SU-DHL-6 (cell line): ENCODE measurements around the gene PDE4D.

Experiments
- H2AFZ ChIP-seq: fragments of 200-600 bp; sonication (generic); 2 replicates; pipeline ENCODE4 v1.6.1; 2014; ENCODE audit warnings: low read depth, mild to moderate bottlenecking, moderate library complexity, mixed read lengths, antibody characterized with exemption, low read length; ENCODE audit not compliant: severe bottlenecking
- H3F3A ChIP-seq: fragments of 200-600 bp; shearing (Covaris generic); 2 replicates; pipeline ENCODE4 v1.6.0; 2016; ENCODE audit warnings: antibody characterized with exemption, mild to moderate bottlenecking; ENCODE audit not compliant: insufficient read depth
- H3K27ac ChIP-seq: fragments of 200-600 bp; sonication (generic); 2 replicates; pipeline ENCODE4 v1.5.1; 2016; ENCODE audit warnings: low read depth, mild to moderate bottlenecking, low read length, moderate library complexity, mixed read lengths
- H3K27me3 ChIP-seq: fragments of 200-600 bp; sonication (generic), shearing (Covaris generic); 2 replicates; pipeline ENCODE4 v1.6.0; 2014; ENCODE audit warnings: mild to moderate bottlenecking, low read length
- H3K36me3 ChIP-seq: fragments of 200-600 bp; sonication (generic); 2 replicates; pipeline ENCODE4 v1.6.1; 2014; ENCODE audit warnings: mild to moderate bottlenecking, low read length, mixed read lengths
- H3K4me2 ChIP-seq: fragments of 300-600, 200-600 bp; shearing (Covaris generic), sonication (generic); 2 replicates; pipeline ENCODE4 v1.6.0; 2014; ENCODE audit warnings: low read length, low read depth, mild to moderate bottlenecking; ENCODE audit not compliant: poor library complexity, severe bottlenecking
- H3K4me3 ChIP-seq: fragments of 200-600 bp; sonication (generic); 2 replicates; pipeline ENCODE4 v1.5.1; 2014; ENCODE audit warnings: antibody characterized with exemption, low read length, mild to moderate bottlenecking, mixed read lengths; ENCODE audit not compliant: insufficient read depth, poor library complexity, severe bottlenecking
- H3K79me2 ChIP-seq: fragments of 200-600 bp; sonication (generic); 2 replicates; pipeline ENCODE4 v1.6.1; 2014; ENCODE audit warnings: mild to moderate bottlenecking, low read length, moderate library complexity; ENCODE audit not compliant: insufficient read depth
- H3K9ac ChIP-seq: fragments of 200-600 bp; sonication (generic); 2 replicates; pipeline ENCODE4 v1.7.0; 2014; ENCODE audit warnings: mild to moderate bottlenecking, low read length
- H3K9me2 ChIP-seq: fragments of 200-600 bp; sonication (generic); replicated peaks from 2 replicates; pipeline ENCODE4 v1.6.1; 2014; ENCODE audit warnings: low read length; ENCODE audit not compliant: insufficient read depth
- H3K9me3 ChIP-seq: fragments of 200-600 bp; sonication (generic); 2 replicates; pipeline ENCODE4 v1.6.1; 2014; ENCODE audit warnings: low read length, mixed read lengths; ENCODE audit not compliant: insufficient read depth
- H4K20me1 ChIP-seq: fragments of 200-600 bp; sonication (generic); 2 replicates; pipeline ENCODE4 v1.6.1; 2014; ENCODE audit warnings: low read depth, mild to moderate bottlenecking, antibody characterized with exemption, low read length, moderate library complexity, mixed read lengths
- EZH2phosphoT487 ChIP-seq: fragments of 200-600 bp; sonication (generic), shearing (Covaris generic); conservative IDR thresholded peaks from 2 replicates; pipeline ENCODE4 v1.6.1; 2018; ENCODE audit warnings: mild to moderate bottlenecking, antibody characterized with exemption, low read length, moderate library complexity, mixed read lengths
- TF ChIP-seq, protein P1 (sequence below): fragments of 200-600 bp; sonication (generic); IDR thresholded peaks from one replicate; pipeline ENCODE4 v1.5.1; 2017; ENCODE audit warnings: antibody characterized with exemption, mild to moderate bottlenecking, low read length, moderate library complexity; ENCODE audit not compliant: insufficient read depth, poor library complexity, severe bottlenecking

Gene PDE4D

DNA sequence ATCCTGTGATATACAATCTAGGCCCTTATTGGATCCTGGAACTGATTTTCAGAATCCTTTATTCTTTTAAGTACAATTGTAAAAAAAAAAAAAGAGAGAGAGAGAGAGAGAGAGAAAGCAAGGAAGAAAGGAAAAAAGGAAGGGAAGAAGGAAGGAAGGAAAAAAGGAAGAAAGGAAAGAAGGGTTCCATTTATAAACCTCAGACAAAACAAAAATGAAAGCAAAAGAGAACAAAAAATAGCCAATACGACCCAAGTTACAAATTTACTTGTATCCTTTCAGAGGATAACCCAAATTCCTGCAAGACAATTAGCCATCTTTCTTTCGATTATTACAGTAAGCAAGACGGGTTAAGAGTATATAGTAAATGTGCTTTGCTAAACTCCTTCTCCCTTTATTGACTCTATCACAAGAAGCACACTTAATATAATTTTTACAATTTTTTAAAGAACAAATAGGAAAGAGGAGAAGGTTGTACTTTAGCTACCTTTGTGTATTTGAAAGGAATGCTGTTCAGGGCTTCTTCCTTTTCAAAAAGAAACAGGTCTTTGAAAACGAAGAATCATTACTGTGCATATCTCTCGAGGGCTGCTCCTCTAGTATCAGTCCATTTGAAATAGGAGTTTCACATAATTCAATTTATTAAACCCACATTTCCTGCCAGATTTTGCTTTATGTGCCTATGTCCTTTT lies 767.4 kb downstream of the PDE4D start:
- no peak overlapping the region for H3K4me3 ChIP-seq
- H3K4me2 ChIP-seq = peak overlapping the region; percentile 77
- no peaks in the 10 kb centered on the region for H3K79me2 ChIP-seq
- TF ChIP-seq, protein P1, sequence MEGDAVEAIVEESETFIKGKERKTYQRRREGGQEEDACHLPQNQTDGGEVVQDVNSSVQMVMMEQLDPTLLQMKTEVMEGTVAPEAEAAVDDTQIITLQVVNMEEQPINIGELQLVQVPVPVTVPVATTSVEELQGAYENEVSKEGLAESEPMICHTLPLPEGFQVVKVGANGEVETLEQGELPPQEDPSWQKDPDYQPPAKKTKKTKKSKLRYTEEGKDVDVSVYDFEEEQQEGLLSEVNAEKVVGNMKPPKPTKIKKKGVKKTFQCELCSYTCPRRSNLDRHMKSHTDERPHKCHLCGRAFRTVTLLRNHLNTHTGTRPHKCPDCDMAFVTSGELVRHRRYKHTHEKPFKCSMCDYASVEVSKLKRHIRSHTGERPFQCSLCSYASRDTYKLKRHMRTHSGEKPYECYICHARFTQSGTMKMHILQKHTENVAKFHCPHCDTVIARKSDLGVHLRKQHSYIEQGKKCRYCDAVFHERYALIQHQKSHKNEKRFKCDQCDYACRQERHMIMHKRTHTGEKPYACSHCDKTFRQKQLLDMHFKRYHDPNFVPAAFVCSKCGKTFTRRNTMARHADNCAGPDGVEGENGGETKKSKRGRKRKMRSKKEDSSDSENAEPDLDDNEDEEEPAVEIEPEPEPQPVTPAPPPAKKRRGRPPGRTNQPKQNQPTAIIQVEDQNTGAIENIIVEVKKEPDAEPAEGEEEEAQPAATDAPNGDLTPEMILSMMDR = no peak
- TF ChIP-seq EZH2phosphoT487 = no peak
- no peaks in the 10 kb centered on the region for H3K27me3 ChIP-seq
- H3F3A ChIP-seq = no peaks in the 10 kb centered on the region
- no peaks in the 10 kb centered on the region for H4K20me1 ChIP-seq
- H3K27ac ChIP-seq = no peak overlapping the region
- H3K36me3 ChIP-seq = no peaks in the 10 kb centered on the region
- H3K9me2 ChIP-seq = no peaks in the 10 kb centered on the region
- H2AFZ ChIP-seq = peak overlapping the region; percentile 32
- H3K9ac ChIP-seq = no peak overlapping the region
- H3K9me3 ChIP-seq = no peaks in the 10 kb centered on the region

DNA sequence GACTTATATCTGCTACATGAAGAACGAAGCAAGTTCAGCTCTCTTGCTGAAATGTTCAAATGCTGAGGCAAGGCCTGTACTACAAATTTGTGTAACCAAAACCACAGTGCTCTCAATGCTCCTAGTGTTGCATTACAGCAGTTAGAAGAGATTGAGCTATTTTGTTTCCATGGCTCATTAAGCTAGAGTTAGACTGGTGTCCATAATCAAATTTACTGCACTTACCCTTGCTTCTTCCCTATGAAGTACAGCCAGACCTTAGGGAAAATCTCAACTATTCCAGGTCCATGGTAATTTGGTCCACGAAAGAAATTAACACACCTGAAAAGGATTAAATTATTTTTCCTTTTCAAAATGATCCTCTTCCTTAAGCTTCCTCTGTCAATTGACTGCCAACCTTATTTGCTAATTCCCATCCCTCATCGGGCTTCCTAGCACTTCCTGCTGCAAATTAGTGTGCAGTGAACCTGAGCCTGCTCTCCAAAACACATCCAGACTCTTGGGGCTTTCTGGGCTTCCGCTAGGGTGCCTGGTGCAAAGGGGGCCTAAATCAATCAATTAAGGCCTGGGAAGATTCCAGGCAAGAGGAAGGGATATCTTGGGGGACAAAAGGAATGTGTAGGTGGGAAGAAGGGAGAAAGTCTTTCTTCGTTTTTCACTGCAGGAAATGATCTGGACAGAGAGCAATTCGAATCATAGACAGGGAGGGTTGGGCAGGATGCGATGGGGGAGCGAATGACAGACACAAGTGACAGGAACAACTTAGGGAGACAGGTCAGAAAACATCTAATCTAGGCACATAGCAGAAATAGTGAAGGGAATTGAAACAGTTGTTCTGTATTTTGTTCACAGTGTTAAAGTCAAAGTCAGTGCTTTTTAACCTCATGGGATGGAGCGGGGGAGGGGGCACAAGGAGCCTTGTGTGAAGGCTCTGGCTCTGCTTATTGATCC lies 768.2 kb downstream of the PDE4D start:
- Histone ChIP-seq H2AFZ (peak overlapping the region; percentile 32), H3F3A (no peaks in the 10 kb centered on the region), H3K27me3 (no peaks in the 10 kb centered on the region), H3K79me2 (no peaks in the 10 kb centered on the region), H3K9me2 (no peaks in the 10 kb centered on the region), H3K9me3 (no peaks in the 10 kb centered on the region), H3K36me3 (no peaks in the 10 kb centered on the region), H3K4me2 (peak overlapping the region; percentile 77), H4K20me1 (no peaks in the 10 kb centered on the region), H3K4me3 (no peak overlapping the region), H3K9ac (no peak overlapping the region), H3K27ac (no peak overlapping the region)
- no peak for TF ChIP-seq EZH2phosphoT487
- TF ChIP-seq, protein P1 = no peak

DNA sequence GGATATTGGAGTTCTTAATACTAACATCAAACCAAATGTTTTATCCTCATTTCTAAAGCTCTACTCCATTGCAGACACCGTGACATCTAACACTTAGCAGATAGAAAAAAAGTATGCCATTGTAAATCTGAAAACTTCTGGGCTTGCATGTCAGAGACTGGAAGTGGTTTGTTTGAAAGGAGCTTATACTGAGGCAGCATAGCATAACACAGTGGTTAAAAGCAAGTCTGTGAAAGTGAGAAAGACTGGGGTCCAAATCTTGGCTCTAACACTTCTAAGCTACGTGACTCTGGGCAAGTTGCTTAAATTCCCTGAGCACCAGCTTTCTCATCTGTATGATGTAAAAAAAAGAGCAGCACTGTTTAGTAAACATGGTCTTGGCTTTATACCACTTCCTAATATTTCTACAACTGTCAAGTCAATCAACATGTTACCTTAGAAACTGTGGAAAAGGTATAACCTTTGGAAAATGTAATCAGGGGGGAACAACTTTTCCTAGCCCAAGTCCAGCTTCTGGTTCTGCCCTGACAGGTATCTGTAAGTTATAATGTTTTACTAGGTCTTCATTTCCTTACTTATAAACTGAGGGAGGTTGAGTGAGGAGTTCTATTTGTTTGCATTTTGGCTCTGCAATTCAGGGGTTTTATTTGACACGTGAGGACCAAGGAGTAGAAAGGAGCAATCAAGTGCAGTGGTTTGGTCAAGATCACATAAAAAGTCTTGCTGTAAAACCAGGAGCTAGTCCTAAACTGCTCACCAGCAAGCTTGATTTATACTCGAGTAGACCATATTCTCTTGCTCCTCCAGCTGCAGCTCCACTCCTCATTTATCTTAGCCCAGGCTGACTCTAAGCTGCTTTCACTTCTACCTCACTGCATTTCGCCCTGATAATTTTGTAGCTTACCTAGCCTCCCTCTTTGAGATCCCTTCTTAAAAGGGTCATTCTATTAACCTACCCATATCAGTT lies 769.6 kb downstream of the PDE4D start:
- H2AFZ ChIP-seq = peak overlapping the region; percentile 61
- no peak overlapping the region for H3K4me3 ChIP-seq
- no peaks in the 10 kb centered on the region for H3K9me2 ChIP-seq
- H3K9me3 ChIP-seq = no peaks in the 10 kb centered on the region
- no peaks in the 10 kb centered on the region for H3K36me3 ChIP-seq
- no peak overlapping the region for H3K9ac ChIP-seq
- H3K27ac ChIP-seq = no peak overlapping the region; the same call in 1 of the 2 replicates
- H3K27me3 ChIP-seq = no peaks in the 10 kb centered on the region
- H3K79me2 ChIP-seq = no peaks in the 10 kb centered on the region
- no peaks in the 10 kb centered on the region for H3F3A ChIP-seq
- TF ChIP-seq, protein P1 = no peak
- peak overlapping the region; percentile 38 for H3K4me2 ChIP-seq
- no peaks in the 10 kb centered on the region for H4K20me1 ChIP-seq
